HK-2 (cell line): ENCODE data around the gene MAML3.

ENCODE experiments used
- DNase-seq: peaks from one replicate; pipeline ENCODE4 v3.0.0-alpha.2; 2018; ENCODE audit not compliant: unreplicated experiment

Gene MAML3

GRCh38 chr4:140003876-140004548 lies 150.0 kb downstream of the MAML3 start:
- no peak for DNase-seq

- no peak for DNase-seq
These were observed 153.8 kb downstream of the MAML3 start for GRCh38 chr4:140000232-140000631.

- DNase-seq = peak; percentile 47
These were observed 164.9 kb downstream of the MAML3 start for GRCh38 chr4:139988863-139989765.

- DNase-seq = no peak
These were observed 166.5 kb downstream of the MAML3 start for GRCh38 chr4:139987502-139987850.

- DNase-seq = no peak
These were observed 167.1 kb downstream of the MAML3 start for GRCh38 chr4:139986689-139987501.

- DNase-seq = no peak
These were observed 167.9 kb downstream of the MAML3 start for GRCh38 chr4:139986106-139986505.

GRCh38 chr4:139985401-139985800 lies 168.6 kb downstream of the MAML3 start:
- no peak for DNase-seq

- DNase-seq = no peak
These were observed 169.5 kb downstream of the MAML3 start for GRCh38 chr4:139984471-139984870.

GRCh38 chr4:139978692-139979091 lies 175.3 kb downstream of the MAML3 start:
- DNase-seq = no peak

- no peak for DNase-seq
These were observed 176.0 kb downstream of the MAML3 start for GRCh38 chr4:139977838-139978609.

- DNase-seq = no peak
These were observed 178.1 kb downstream of the MAML3 start for GRCh38 chr4:139975830-139976272.

- no peak for DNase-seq
These were observed 180.4 kb downstream of the MAML3 start for GRCh38 chr4:139973616-139974015.

GRCh38 chr4:139973015-139973414 lies 181.0 kb downstream of the MAML3 start:
- DNase-seq = no peak

GRCh38 chr4:139972305-139972704 lies 181.7 kb downstream of the MAML3 start:
- DNase-seq = no peak

- DNase-seq = no peak
These were observed 182.9 kb downstream of the MAML3 start for GRCh38 chr4:139971111-139971510.

- no peak for DNase-seq
These were observed 184.2 kb downstream of the MAML3 start for GRCh38 chr4:139969635-139970266.

GRCh38 chr4:139968831-139969230 lies 185.2 kb downstream of the MAML3 start:
- DNase-seq = no peak

GRCh38 chr4:139966383-139966782 lies 187.6 kb downstream of the MAML3 start:
- no peak for DNase-seq

GRCh38 chr4:139965789-139966188 lies 188.2 kb downstream of the MAML3 start:
- DNase-seq = no peak

- no peak for DNase-seq
These were observed 190.3 kb downstream of the MAML3 start for GRCh38 chr4:139963708-139964107.

GRCh38 chr4:139962130-139962684 lies 191.8 kb downstream of the MAML3 start:
- DNase-seq = no peak
